Coronary artery (tissue), 2 donors: ENCODE data around the gene CHRNB1.
A peak's percentile ranks its signal among the peaks of the same experiment; 100 is the strongest.

Source experiments
- DNase-seq: peaks from one replicate; pipeline ENCODE4 v3.0.0-alpha.2; 2017; ENCODE audit warnings: low spot score
- H3K27ac ChIP-seq, 2 donors: fragments of 200-600 bp; sonication (generic); one replicate each; pipeline ENCODE4 v1.5.1; 2016 to 2019
- H3K4me3 ChIP-seq: fragments of 200-600 bp; sonication (generic); 2 replicates; pipeline ENCODE4 v1.5.1; 2016; ENCODE audit warnings: mild to moderate bottlenecking, moderate library complexity
- CTCF ChIP-seq: fragments of 200-600 bp; sonication (generic); IDR thresholded peaks from one replicate; pipeline ENCODE4 v1.5.1; 2019; ENCODE audit warnings: antibody characterized with exemption

The CHRNB1 gene

GRCh38 chr17:7463372-7463846 is 18.5 kb downstream of the CHRNB1 start:
- Histone ChIP-seq H3K27ac (no peak overlapping the region), H3K4me3 (no peak overlapping the region)
- TF ChIP-seq CTCF = no peak
- no peak for DNase-seq

GRCh38 chr17:7464081-7464480 is 19.2 kb downstream of the CHRNB1 start:
- no peak for TF ChIP-seq CTCF
- H3K4me3 ChIP-seq = no peak overlapping the region
- no peak for DNase-seq
- no peak overlapping the region for H3K27ac ChIP-seq

GRCh38 chr17:7465597-7466275 is 20.9 kb downstream of the CHRNB1 start:
- TF ChIP-seq CTCF = no peak
- no peak overlapping the region for H3K4me3 ChIP-seq
- DNase-seq = no peak
- H3K27ac ChIP-seq = peak overlapping the region in 1 of 2 donors; percentile 80

GRCh38 chr17:7466318-7466638 is 21.4 kb downstream of the CHRNB1 start:
- Histone ChIP-seq H3K4me3 (peak overlapping the region; percentile 36), H3K27ac (peak overlapping the region in 1 of 2 donors; percentile 80)
- TF ChIP-seq CTCF = no peak
- no peak for DNase-seq

- no peak for TF ChIP-seq CTCF
- Histone ChIP-seq H3K27ac (peak overlapping the region in 1 of 2 donors; percentile 80), H3K4me3 (peak overlapping the region; percentile 36)
- no peak for DNase-seq
These were observed 21.9 kb downstream of the CHRNB1 start for GRCh38 chr17:7466639-7467341.

GRCh38 chr17:7467498-7467897 is 22.6 kb downstream of the CHRNB1 start:
- DNase-seq = no peak
- H3K4me3 ChIP-seq = no peak overlapping the region
- peak overlapping the region in 1 of 2 donors; percentile 80 for H3K27ac ChIP-seq
- TF ChIP-seq CTCF = no peak

- no peak for TF ChIP-seq CTCF
- Histone ChIP-seq H3K27ac (no peak overlapping the region), H3K4me3 (no peak overlapping the region)
- no peak for DNase-seq
These were observed 23.4 kb downstream of the CHRNB1 start for GRCh38 chr17:7468290-7468689.
